Measurements from ENCODE around the gene SNRK. TPM values are rescaled to one million over a fixed set of nuclear protein-coding genes. Genes with fewer than 3 reads are reported as not detected.

The SNRK gene
- total and polyA plus RNA-seq, 2 experiments from 2014 or later = 5.5 to 18.8 TPM

GRCh38 chr3:43238801-43239200 lies 47.5 kb upstream of the SNRK start:
- Histone ChIP-seq H2AFZ (no peak overlapping the region), H3K79me2 (replicated peaks; ENCODE audit: insufficient read depth) (no peaks in the 10 kb centered on the region), H3K9me2 (ENCODE audit: insufficient read depth) (peaks cover 12% of the 10 kb centered on the region), H3K4me2 (no peak overlapping the region), H3K4me3 (no peak overlapping the region), H4K20me1 (replicated peaks; ENCODE audit: insufficient read depth) (no peaks in the 10 kb centered on the region), H3K27me3 (ENCODE audit: insufficient read depth) (no peaks in the 10 kb centered on the region), H3F3A (replicated peaks; ENCODE audit: low read depth) (no peaks in the 10 kb centered on the region), H3K36me3 (ENCODE audit: insufficient read depth) (no peaks in the 10 kb centered on the region), H3K27ac (ENCODE audit: low read depth) (no peak overlapping the region), H3K4me1 (ENCODE audit: insufficient read depth) (no peaks in the 10 kb centered on the region)
- H3K36me3 Mint-ChIP-seq (ENCODE audit: low read depth) = no peaks in the 10 kb centered on the region
- H3K27ac Mint-ChIP-seq = no peak overlapping the region
- ATAC-seq = no peak
- H3K4me3 Mint-ChIP-seq = no peak overlapping the region
- no peaks in the 10 kb centered on the region for H3K4me1 Mint-ChIP-seq
- no peak for DNase-seq (ENCODE audit: low spot score)
- TF ChIP-seq ETS1 (IDR thresholded peaks at IDR 0.05) = no peak
- TF ChIP-seq ZNF331 (CRISPR knock-in tag; IDR thresholded peaks at IDR 0.05; ENCODE audit: low read depth) = no peak
- peaks cover 2% of the 10 kb centered on the region for H3K27me3 Mint-ChIP-seq (ENCODE audit: insufficient read depth, low read depth, poor library complexity)
- H3K9me3 Mint-ChIP-seq = peaks cover 12% of the 10 kb centered on the region; the same call in 2 of the 3 replicates

GRCh38 chr3:43239755-43240154 lies 46.6 kb upstream of the SNRK start:
- Mint-ChIP-seq H3K27ac (no peak overlapping the region), H3K4me3 (no peak overlapping the region), H3K4me1 (no peaks in the 10 kb centered on the region), H3K27me3 (ENCODE audit: insufficient read depth, low read depth, poor library complexity) (peaks cover 6% of the 10 kb centered on the region), H3K36me3 (ENCODE audit: low read depth) (no peaks in the 10 kb centered on the region), H3K9me3 (peaks cover 18% of the 10 kb centered on the region; the same call in 2 of the 3 replicates)
- H3K27ac ChIP-seq (ENCODE audit: low read depth) = no peak overlapping the region
- no peak overlapping the region for H3K4me2 ChIP-seq
- H4K20me1 ChIP-seq (replicated peaks; ENCODE audit: insufficient read depth) = no peaks in the 10 kb centered on the region
- H3K36me3 ChIP-seq (ENCODE audit: insufficient read depth) = no peaks in the 10 kb centered on the region
- H2AFZ ChIP-seq = no peak overlapping the region
- no peaks in the 10 kb centered on the region for H3K27me3 ChIP-seq (ENCODE audit: insufficient read depth)
- no peak for ATAC-seq
- no peaks in the 10 kb centered on the region for H3K79me2 ChIP-seq (replicated peaks; ENCODE audit: insufficient read depth)
- no peaks in the 10 kb centered on the region for H3F3A ChIP-seq (replicated peaks; ENCODE audit: low read depth)
- H3K4me3 ChIP-seq = no peak overlapping the region
- peaks cover 16% of the 10 kb centered on the region for H3K9me2 ChIP-seq (ENCODE audit: insufficient read depth)
- no peak for DNase-seq (ENCODE audit: low spot score)
- no peaks in the 10 kb centered on the region for H3K4me1 ChIP-seq (ENCODE audit: insufficient read depth)
- no peak for TF ChIP-seq JUNB (IDR thresholded peaks at IDR 0.05; ENCODE audit: unreplicated experiment)
- TF ChIP-seq CTCF (conservative IDR thresholded peaks at IDR 0.05; ENCODE audit: low read depth in 2 of 2) = no peak
- TF ChIP-seq CREB1 (CRISPR knock-in tag; IDR thresholded peaks at IDR 0.05; ENCODE audit: low read depth) = no peak
- TF ChIP-seq EZH2phosphoT487 (IDR thresholded peaks at IDR 0.05; ENCODE audit: unreplicated experiment) = no peak
- TF ChIP-seq POLR2AphosphoS5 (IDR thresholded peaks at IDR 0.05; ENCODE audit: low read depth) = no peak
- TF ChIP-seq, protein P1, sequence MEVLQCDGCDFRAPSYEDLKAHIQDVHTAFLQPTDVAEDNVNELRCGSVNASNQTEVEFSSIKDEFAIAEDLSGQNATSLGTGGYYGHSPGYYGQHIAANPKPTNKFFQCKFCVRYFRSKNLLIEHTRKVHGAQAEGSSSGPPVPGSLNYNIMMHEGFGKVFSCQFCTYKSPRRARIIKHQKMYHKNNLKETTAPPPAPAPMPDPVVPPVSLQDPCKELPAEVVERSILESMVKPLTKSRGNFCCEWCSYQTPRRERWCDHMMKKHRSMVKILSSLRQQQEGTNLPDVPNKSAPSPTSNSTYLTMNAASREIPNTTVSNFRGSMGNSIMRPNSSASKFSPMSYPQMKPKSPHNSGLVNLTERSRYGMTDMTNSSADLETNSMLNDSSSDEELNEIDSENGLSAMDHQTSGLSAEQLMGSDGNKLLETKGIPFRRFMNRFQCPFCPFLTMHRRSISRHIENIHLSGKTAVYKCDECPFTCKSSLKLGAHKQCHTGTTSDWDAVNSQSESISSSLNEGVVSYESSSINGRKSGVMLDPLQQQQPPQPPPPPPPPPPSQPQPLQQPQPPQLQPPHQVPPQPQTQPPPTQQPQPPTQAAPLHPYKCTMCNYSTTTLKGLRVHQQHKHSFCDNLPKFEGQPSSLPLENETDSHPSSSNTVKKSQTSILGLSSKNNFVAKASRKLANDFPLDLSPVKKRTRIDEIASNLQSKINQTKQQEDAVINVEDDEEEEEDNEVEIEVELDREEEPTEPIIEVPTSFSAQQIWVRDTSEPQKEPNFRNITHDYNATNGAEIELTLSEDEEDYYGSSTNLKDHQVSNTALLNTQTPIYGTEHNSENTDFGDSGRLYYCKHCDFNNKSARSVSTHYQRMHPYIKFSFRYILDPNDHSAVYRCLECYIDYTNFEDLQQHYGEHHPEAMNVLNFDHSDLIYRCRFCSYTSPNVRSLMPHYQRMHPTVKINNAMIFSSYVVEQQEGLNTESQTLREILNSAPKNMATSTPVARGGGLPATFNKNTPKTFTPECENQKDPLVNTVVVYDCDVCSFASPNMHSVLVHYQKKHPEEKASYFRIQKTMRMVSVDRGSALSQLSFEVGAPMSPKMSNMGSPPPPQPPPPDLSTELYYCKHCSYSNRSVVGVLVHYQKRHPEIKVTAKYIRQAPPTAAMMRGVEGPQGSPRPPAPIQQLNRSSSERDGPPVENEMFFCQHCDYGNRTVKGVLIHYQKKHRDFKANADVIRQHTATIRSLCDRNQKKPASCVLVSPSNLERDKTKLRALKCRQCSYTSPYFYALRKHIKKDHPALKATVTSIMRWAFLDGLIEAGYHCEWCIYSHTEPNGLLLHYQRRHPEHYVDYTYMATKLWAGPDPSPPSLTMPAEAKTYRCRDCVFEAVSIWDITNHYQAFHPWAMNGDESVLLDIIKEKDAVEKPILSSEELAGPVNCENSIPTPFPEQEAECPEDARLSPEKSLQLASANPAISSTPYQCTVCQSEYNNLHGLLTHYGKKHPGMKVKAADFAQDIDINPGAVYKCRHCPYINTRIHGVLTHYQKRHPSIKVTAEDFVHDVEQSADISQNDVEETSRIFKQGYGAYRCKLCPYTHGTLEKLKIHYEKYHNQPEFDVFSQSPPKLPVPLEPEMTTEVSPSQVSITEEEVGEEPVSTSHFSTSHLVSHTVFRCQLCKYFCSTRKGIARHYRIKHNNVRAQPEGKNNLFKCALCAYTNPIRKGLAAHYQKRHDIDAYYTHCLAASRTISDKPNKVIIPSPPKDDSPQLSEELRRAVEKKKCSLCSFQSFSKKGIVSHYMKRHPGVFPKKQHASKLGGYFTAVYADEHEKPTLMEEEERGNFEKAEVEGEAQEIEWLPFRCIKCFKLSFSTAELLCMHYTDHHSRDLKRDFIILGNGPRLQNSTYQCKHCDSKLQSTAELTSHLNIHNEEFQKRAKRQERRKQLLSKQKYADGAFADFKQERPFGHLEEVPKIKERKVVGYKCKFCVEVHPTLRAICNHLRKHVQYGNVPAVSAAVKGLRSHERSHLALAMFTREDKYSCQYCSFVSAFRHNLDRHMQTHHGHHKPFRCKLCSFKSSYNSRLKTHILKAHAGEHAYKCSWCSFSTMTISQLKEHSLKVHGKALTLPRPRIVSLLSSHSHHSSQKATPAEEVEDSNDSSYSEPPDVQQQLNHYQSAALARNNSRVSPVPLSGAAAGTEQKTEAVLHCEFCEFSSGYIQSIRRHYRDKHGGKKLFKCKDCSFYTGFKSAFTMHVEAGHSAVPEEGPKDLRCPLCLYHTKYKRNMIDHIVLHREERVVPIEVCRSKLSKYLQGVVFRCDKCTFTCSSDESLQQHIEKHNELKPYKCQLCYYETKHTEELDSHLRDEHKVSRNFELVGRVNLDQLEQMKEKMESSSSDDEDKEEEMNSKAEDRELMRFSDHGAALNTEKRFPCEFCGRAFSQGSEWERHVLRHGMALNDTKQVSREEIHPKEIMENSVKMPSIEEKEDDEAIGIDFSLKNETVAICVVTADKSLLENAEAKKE (CRISPR knock-in tag; IDR thresholded peaks at IDR 0.05) = no peak
- no peak for TF ChIP-seq ETS1 (IDR thresholded peaks at IDR 0.05)
- TF ChIP-seq EZH2 (IDR thresholded peaks at IDR 0.05; ENCODE audit: low read depth, unreplicated experiment) = no peak

Measured in GM23338 (cell line).